Right forelimb (tissue), 1 donor: ENCODE data around the gene C1orf74.

Experiments
- DNase-seq: peaks from one replicate; pipeline ENCODE4 v3.0.0-alpha.2; 2018

C1orf74 gene

DNA sequence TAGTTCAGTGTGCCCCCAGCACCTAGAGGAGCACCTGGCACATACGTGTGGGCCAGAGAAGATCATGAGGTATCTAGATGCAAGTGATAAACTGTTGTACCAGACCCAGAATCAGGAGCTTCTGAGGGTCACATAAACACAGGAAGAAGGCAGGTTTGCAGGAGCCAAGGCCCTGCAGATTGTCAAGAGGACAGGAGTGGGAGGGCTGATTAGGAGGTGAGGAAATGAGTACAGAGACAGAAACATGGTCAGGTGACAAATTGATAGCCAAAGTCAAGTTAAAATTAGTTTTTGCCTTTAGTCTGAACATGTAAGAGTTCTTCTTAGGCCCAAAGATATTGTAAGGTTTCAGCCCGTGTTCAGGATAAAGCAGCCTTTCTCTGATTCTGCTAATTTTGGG, 42.5 kb downstream of the C1orf74 start:
- DNase-seq: no peak

DNA sequence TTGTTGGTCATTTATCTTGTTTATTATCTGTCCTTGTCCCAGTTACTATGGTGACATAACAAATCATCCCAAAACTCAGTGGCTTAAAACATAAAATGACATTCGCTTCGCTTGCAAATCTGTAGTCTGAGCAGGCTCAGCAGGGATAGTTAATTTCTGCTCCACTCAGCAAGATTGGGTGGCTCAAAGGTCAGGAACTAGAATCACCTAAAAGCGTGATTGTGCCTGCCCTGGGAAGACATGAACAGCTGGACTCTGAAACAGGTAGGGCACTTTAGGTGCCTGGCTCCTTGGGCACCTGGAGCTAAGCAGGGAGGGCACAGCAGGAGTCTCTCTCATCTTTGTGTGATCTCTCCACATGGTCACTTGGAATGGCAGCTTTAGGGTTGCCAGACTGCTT, 43.2 kb downstream of the C1orf74 start:
- DNase-seq: no peak

DNA sequence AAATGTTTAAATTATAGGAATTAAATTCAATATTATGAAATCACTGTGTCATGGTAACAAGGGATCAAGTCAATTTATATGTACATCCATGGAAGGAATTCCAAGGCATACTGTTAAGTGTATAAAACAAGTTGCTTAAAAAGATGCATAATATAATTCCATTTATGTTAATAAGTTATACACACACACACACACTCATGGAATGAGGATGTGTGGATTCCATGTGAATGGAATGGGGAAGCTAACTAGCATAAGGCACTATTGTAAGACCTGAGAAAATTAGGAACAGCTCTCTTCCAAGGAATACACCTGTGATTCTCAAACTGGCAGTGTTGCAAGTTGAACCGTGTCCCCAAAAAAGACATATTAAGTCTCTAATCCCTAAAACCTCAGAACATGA, 46.1 kb downstream of the C1orf74 start:
- no peak for DNase-seq

DNA sequence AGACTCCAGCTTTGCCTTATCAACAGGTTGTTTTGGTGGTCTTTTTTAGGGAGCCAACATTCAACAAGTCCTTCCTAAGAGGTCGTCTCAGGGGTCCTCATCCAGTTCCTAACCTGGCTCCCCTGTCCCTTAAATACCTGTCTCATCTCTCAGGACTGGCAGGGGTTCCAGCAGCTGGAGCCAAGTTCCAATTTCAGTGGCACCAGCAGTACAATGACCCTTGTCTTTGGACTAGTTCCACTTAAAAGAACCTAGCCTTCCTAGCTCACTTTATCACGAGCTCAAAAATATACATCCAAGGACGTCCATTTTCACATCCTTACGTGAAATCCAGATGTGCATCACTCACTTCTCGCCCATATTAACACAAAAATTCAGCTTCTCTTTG, 47.2 kb downstream of the C1orf74 start:
- no peak for DNase-seq

DNA sequence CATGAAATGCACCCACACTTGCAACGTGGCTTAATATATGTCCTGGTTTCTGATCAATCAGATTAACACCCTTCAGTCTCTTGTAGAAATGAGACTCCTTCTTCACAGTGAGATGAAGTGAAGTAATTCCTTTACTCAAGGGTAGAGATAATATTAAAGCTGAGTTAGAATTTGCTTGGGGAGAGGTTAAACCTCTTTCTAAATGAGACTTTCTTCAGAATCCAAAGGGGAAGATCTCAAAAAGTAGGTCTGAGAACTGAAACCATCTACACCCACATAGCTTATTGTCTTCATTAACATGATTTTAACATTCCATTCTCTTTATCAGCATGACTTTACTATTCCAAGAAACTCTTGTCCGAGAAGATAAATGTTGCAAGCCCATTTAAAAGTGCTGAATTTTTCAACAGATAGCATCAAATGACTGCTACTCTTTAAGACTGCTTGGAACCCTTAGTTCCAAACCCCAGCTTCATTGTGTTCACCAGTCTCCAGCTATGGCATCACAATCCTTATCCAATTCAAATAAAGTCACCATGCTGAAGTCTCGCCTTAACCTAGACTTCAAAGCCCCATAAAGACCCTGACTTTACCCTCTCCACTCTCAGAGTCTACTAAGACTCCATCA, 47.8 kb downstream of the C1orf74 start:
- no peak for DNase-seq

DNA sequence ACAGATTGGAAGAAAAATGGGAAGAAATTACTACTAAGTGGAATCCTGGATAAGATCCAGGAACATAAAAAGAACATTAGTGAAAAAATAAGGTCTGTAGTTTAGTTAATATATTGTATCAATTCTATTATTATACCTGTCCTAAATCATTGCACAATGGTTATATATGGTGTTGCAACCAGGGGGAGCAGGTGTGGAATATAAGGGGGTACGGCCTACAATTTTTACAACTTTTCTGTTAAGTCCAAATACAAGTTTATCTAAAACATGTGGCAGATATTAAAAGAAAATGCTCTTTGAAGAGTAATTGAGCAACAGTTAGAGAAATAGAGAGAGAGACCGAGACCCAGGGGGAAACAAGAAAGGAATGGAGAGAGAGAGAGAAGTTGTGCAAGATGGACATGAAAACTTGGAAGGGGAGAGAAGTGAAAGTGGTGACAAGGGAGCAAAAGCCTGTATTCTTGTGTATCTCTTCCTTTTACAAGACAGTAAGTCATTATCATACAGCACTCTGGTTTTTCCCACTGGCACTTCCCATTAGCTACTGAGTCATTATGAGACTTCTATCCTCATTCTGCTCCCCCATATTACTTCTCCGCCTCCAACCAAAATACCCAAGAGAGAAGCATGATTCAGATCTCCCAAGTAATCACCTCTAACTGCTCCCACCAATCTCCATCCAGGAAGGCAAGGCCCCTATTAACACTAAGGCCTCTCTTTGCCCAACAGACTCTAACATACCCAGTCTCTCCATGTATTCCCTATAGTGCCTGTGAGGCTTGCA, 50.8 kb downstream of the C1orf74 start:
- DNase-seq: no peak

DNA sequence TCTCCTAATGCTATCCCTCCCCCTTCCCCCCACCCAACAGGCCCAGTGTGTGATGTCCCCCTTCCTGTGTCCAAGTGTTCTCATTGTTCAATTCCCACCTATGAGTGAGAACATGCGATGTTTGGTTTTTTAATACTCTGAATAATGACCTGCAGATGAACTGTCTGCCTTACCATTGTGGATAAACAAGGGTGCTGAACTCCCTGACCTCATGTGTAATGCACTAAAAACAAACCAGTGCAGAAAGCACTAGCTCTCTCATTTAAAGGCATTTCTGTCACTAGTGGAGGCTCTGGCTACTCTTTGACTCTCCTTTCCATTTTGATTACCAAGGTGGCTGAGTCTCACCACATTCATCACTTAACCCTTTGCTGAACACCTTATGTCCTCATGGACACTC, 51.6 kb downstream of the C1orf74 start:
- no peak for DNase-seq

DNA sequence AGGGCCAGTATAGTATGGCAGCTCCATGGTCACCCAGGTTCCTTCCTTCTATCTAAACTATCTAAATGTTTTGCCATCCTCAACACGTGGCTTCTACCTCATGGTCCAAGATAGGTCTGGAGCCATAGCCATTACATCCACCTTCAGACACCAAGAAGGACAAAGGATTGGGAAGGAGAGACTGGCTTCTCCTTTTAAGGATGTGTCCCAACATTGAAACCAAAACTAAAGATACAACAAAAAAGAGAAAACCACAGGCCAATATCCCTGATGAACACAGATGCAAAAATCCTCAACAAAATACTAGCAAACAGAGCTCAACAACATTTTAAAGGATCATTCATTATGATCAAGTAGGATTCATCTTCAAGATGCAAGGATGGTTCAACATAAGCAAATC, 54.9 kb downstream of the C1orf74 start:
- DNase-seq: no peak
